GM19395 (cell line): ENCODE measurements around the gene STUB1.
A peak's percentile ranks its signal among the peaks of the same experiment; 100 is the strongest.
"Not testable (repeated sequence)": the region's sequence is repeated elsewhere in the genome, so short reads cannot be mapped to it uniquely, and the experiment has no call there.

Source experiments
- ATAC-seq: cut with Tn5 transposase; IDR thresholded peaks from one replicate; pipeline ENCODE4 v1.9.1; 2021; ENCODE audit warnings: mild to moderate bottlenecking, moderate library complexity; ENCODE audit not compliant: unreplicated experiment

Gene STUB1

GRCh38 chr16:678209-678857 is 1.9 kb upstream of the STUB1 start:
- no peak for ATAC-seq

DNA sequence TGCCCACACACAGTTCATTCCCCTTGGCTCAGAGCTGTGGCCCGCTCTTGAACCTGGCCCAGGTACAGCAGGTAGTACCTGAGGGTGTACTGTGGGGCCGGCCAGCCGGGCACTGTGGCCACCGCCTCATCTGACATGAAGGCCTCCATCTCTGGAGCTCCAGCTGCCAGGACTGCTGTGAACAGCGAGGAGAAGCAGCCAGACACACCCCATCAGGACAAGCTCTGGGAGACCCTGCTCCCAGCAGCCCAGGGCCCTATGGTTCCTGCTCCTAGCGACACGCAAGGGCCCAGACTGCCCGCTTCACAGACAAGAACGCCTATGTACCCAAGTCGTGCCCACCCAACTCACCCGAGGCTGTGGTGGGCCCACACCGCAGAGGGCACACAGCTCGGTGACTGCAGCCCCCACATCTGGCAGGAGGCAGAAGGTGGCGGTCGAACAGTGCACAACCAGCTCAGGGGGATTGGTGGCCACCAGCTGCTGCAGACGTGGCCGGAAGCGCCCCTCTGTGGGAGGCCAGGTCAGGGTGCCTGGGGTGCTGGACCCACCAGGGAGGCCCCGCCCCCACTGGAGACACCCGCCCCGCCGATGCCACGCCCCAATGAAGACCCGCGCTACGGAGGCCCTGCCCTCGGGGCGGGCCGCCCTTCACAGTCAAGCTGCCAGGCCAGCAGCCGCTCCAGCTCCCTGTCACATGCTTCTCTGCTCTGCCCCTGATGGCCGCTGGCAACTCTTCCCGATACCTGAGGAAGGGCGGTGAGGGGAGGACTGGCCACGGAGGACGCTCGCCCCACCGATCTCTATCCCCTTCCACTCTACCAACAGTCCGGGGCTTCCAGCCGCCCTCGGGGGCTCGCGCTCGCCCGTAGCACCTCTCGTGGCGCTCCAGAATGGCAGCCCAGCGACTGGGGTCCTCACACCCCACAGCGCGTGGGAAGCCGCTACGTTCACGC is 1.1 kb upstream of the STUB1 start:
- ATAC-seq, result no peak

- no peak for ATAC-seq
Observed at GRCh38 chr16:680625-680945, 375 bp downstream of the STUB1 start.

- ATAC-seq, result no peak
Observed at GRCh38 chr16:680967-681745, 946 bp downstream of the STUB1 start.

DNA sequence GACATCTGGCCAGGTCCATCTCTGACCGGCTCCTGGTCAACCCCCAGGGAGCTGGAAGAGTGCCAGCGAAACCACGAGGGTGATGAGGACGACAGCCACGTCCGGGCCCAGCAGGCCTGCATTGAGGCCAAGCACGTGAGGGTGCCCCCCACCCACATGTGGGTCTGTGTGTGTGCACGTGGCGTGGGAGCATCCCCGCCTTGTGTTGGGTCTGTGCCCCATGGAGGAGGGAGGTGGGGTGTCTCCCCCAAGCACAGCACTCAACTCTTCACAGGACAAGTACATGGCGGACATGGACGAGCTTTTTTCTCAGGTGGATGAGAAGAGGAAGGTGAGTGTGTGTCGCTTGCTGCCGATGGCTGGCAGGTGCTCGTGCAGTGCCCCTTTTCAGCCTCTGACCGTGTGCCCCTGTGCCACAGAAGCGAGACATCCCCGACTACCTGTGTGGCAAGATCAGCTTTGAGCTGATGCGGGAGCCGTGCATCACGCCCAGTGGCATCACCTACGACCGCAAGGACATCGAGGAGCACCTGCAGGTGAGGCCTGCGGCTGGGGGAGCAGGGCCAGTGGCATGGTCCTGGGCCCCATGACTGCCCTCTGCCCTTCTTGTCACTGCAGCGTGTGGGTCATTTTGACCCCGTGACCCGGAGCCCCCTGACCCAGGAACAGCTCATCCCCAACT is 1.7 kb downstream of the STUB1 start:
- ATAC-seq, result no peak

DNA sequence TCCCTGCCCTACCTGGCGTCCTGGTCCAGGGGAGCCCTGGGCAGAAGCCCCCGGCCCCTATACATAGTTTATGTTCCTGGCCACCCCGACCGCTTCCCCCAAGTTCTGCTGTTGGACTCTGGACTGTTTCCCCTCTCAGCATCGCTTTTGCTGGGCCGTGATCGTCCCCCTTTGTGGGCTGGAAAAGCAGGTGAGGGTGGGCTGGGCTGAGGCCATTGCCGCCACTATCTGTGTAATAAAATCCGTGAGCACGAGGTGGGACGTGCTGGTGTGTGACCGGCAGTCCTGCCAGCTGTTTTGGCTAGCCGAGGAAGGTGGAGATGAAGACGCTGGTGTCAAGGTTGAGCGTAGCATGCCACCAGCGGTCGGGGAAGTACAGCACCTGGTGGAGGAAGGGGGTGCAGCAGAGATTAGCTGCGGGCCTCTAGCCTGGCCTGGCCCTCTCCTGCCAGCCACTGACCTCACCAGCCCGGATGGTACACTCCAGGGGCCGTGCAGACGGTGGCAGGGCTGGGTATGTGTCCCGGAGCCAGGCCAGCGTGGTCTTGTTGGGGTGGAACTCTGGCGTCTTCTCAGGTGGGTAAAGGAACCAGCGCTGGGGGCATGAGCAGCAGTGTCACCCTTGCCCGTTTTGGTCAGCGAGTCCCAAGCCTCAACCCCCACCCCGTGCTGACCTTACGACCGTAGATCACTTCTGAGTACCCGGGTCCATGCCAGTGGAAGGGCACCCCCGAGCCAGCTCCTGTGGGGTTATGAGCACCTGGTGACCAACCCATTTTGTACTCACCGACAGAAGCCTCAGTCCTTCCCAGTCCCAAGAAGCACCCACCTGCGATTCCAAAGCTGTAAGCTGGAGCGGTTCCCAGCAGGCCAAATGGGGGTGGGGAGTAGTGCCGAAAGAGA is 2.5 kb downstream of the STUB1 start:
- ATAC-seq, result no peak

- no peak for ATAC-seq
Observed at GRCh38 chr16:683396-684070, 3.3 kb downstream of the STUB1 start.

DNA sequence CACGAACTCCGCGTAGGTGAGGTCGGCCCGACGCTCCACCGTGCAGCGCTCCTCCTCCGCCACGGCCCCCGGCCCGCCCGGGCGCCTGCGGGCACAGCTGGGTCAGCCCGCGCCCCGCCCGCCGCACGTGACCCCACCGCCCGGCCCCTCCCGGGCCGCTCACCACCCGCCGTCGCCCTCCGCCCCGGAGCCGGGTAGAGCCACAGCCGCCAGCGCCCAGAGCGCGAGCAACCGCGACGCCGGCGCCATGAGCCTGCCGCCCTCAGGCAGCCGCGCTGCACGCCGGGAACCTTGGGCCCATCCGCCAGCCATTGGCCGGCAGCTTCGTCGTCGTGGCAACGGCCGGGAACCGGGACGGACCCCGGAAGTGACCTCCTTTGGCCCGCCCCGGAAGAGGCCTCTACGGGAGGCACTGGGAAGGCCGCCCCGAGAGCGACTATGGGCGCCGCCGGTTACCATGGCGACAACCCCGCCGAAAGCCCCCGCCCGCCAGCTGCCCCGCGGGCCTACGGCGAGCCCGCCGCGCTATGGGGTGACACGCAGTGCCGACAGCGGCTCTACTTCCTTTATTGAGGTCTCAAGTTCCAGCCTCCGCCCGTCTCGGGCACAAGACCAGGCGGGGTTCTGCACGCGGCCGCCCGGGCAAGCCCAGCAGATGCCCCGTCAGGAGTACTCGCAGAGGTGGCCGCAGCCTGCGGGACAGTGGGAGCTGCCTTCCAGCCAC is 4.0 kb downstream of the STUB1 start, which contains the start of gene JMJD8:
Gene JMJD8 (minus strand): TSS at position 264 of the 724 bp plus-strand sequence. CDS start 15 bp downstream, at position 249.
- peak; percentile 71 for ATAC-seq

- ATAC-seq, result no peak
Observed at GRCh38 chr16:684961-685696, 4.9 kb downstream of the STUB1 start.

GRCh38 chr16:685967-686366 is 5.8 kb downstream of the STUB1 start:
- no peak for ATAC-seq

- no peak for ATAC-seq
Observed at GRCh38 chr16:686459-687260, 6.5 kb downstream of the STUB1 start.

GRCh38 chr16:687499-687898 is 7.3 kb downstream of the STUB1 start:
- no peak for ATAC-seq

DNA sequence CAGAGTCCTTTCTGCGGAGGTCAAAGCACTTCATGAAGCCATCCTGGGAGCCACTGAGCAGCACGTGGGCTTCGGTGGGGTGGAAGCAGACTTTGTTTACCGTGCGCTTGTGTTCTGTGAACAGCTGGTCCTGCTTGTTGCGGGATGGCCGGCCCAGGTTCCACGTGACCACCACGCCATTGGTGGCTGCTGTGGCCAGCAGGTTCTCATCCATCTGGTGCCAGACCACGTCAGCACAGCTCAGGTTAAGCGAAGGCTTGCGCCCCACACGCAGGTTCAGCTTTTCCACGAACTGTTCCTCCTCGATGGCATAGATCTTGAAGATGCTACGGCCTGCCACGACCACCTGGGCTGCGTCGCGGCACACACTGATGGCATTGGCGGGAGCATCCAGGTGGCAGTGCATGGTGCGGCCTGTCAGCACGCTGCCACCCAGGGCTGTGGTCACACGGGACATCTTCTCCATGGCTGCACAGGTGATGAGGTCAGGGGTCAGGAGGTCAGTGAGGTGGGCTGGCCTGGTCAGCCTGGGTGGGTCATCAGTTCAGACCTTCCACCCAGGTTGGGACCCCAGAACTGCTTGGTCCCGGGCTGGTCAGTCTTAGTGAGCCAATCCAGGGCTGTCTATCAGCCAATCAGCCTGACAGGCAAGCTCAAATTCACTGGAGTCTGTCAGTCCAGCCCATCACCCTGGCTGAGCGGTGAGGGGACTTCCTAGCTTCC is 9.1 kb downstream of the STUB1 start:
- ATAC-seq, result no peak

DNA sequence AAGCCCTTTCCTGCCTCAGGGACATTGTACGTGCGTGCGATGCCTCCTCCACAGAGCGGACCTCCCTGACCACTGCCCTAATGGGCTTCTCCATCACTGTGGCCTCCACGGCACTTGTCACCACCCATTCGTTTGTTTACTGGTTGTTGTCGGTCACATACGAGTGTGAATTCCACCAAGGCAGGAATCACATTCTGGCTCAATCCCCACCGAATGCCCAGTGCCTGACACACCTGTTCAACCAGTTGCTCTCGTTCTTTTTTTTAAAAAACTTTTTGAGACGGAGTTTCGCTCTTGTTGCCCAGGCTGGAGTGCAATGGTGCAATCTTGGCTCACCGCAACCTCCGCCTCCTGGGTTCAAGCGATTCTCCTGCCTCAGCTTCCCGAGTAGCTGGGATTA is 11.0 kb downstream of the STUB1 start:
- ATAC-seq, result not testable (repeated sequence)

GRCh38 chr16:692356-693108 is 12.3 kb downstream of the STUB1 start:
- no peak for ATAC-seq

DNA sequence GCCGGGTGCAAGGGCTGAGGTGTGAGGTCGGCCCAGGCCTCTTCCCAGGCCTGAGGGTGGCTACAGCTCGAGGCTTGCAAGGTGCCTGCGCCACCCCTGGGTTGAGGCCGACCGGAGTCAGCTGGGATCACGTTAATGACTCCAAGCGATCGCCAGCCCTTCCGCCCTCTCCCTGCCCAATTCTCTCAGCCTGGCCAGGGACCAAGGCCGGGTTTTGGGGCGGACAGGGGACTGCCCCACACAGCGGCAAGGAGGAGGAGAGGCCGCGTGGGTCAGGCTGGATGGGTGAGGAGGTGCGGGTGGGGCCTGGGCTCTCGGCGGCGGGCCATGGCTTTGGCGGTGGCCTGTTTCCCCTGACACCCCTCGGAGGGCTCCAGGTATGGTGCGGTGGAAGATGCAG is 13.2 kb downstream of the STUB1 start:
- no peak for ATAC-seq
